ENCODE measurements around the gene NARF. TPM values are rescaled to one million over a fixed set of nuclear protein-coding genes. Genes with fewer than 3 reads are reported as not detected.

The NARF gene
- total and polyA plus RNA-seq, 9 donors, result 29.6 to 52.7 (median 47.5) TPM

DNA sequence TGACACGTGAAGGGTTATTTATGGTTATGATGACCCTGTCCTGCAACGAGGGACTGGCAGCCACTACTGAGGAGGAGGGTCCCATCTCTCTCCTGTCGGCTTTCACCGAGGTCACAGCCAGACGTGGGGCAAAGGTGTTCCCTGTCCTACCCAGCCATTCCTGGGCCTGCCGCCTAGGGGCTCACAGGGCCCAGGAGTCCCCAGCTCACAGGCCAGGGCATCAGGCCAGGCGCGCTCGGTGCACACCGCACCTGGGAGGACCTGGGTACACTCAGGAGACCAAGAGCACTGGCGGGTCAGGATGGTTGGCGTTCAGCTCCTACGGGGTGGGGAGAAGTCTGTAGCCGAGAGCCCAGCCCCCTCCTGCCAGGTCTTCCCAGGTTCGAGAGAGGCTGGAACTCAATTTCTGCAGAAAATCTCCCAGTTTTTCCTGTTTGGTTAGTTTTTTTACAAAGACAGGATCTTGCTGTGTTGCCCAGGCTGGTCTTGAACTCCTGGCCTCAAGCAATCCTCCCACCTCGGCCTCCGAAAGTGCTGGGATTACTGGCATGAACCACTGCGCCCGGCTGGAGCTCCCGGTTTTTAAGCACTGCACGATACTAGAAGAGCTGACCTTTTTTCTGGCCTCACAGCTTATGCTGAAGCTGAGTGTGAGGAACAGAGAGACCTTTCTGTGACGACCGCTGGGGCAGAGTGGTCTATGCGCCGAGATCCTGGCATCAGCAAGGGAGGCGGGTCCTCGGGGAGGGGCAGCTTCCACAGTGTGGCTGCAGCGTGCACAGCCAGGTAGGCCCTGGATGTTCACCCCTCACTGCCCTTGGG lies 15.7 kb upstream of the NARF start:
- no peaks in the 10 kb centered on the region for H3K9me3 ChIP-seq
- H3K27ac ChIP-seq, result no peak overlapping the region
- TF ChIP-seq, protein P1, sequence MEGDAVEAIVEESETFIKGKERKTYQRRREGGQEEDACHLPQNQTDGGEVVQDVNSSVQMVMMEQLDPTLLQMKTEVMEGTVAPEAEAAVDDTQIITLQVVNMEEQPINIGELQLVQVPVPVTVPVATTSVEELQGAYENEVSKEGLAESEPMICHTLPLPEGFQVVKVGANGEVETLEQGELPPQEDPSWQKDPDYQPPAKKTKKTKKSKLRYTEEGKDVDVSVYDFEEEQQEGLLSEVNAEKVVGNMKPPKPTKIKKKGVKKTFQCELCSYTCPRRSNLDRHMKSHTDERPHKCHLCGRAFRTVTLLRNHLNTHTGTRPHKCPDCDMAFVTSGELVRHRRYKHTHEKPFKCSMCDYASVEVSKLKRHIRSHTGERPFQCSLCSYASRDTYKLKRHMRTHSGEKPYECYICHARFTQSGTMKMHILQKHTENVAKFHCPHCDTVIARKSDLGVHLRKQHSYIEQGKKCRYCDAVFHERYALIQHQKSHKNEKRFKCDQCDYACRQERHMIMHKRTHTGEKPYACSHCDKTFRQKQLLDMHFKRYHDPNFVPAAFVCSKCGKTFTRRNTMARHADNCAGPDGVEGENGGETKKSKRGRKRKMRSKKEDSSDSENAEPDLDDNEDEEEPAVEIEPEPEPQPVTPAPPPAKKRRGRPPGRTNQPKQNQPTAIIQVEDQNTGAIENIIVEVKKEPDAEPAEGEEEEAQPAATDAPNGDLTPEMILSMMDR (IDR thresholded peaks at IDR 0.05), result no peak
- no peaks in the 10 kb centered on the region for H3K27me3 ChIP-seq
- intact Hi-C loops (cut with DNase I), result no loop called here
- peaks cover 9% of the 10 kb centered on the region for H3K4me1 ChIP-seq (ENCODE audit: insufficient read depth)
- H3K36me3 ChIP-seq, result no peaks in the 10 kb centered on the region
- no peak for DNase-seq
- 67 to 81% (median 77%) methylated on average over 28 of the region's 28 CpGs for WGBS, 3 donors
- no peak overlapping the region for H3K4me3 ChIP-seq

DNA sequence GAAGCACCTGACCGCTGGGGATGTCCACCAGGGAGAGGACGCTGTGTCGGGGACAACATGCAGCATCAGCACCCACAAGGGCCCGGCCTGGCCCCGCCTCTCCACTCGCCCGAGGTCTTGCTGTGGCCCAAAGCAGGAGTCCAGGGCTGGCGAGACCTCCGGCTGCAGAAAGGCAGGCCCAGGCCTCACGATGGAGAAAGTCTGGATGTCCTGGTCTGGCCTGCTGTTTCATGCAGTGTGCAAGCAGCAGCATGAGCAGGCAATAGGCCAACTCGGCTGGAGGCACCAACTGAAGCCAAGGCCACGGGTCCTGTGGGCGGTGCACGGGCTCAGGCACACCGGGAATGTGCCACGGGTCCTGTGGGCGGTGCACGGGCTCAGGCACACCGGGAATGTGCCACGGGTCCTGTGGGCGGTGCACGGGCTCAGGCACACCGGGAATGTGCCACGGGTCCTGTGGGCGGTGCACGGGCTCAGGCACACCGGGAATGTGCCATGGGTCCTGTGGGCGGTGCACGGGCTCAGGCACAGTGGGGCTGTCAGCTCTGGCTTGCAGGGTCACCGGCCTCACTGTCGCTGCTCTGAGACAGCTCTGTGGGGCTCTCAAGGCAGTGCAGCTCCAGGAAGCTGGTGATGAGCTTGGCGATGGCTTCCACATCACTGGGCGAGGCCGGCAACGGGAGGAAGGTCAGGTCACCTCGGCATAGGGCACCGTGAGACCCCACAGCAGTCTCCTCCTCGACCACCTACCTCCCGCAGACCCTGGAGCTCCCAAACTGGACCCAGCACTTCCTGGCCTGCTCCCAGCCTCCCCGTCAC lies 14.9 kb upstream of the NARF start:
- no peak overlapping the region for H3K27ac ChIP-seq
- 38 to 63% (median 62%) methylated on average over 25 to 35 of the region's 40 CpGs for WGBS, 3 donors
- no peak overlapping the region for H3K4me3 ChIP-seq
- no peaks in the 10 kb centered on the region for H3K36me3 ChIP-seq
- peak; percentile 68 to 89 (median 84) for DNase-seq
- TF ChIP-seq POLR2A (IDR thresholded peaks at IDR 0.05), result no peak
- TF ChIP-seq, protein P1 (IDR thresholded peaks at IDR 0.05), result no peak
- no peak for TF ChIP-seq EP300 (IDR thresholded peaks at IDR 0.05)
- H3K4me1 ChIP-seq (ENCODE audit: insufficient read depth), result peaks cover 9% of the 10 kb centered on the region
- no peaks in the 10 kb centered on the region for H3K9me3 ChIP-seq
- H3K27me3 ChIP-seq, result no peaks in the 10 kb centered on the region
- intact Hi-C loops (cut with DNase I), result no loop called here

DNA sequence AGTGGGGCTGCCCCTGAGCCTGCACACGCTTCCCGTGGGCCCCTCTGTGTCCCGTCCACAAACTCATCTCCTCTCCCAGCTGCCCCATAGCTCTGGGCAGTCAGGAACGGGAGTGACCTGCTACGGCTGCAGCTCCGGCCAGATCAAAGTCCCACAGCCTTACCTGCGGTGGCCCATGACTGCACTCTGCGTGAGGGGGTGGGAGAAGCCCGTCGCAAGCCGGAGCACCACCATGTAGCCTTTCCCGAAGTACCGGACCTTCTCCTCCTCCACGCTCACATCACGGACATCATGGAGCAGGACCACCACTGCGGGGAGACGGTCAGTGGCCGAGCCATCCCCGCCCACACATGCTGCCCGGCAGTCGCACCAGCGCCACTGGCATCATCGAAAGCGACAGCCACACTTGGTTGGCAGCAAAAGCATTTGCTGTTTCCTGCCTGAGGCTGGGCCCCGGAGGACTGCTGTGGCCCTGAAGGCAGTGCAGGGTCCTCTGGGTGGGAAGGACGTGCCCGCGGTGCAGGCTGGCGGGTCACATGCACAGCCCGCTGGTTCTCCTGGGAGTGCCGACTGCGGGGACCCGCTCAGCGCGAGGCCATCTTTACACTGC lies 14.2 kb upstream of the NARF start:
- intact Hi-C loops (cut with DNase I), result no loop called here
- Histone ChIP-seq H3K27ac (no peak overlapping the region), H3K4me1 (ENCODE audit: insufficient read depth) (peaks cover 13% of the 10 kb centered on the region), H3K9me3 (no peaks in the 10 kb centered on the region), H3K36me3 (no peaks in the 10 kb centered on the region), H3K4me3 (no peak overlapping the region), H3K27me3 (no peaks in the 10 kb centered on the region)
- TF ChIP-seq, protein P1 (IDR thresholded peaks at IDR 0.05), result no peak
- no peak for TF ChIP-seq POLR2A (IDR thresholded peaks at IDR 0.05)
- no peak for TF ChIP-seq EP300 (IDR thresholded peaks at IDR 0.05)
- WGBS, 3 donors, result 87 to 91% (median 90%) methylated on average over 35 of the region's 35 CpGs
- no peak for DNase-seq

DNA sequence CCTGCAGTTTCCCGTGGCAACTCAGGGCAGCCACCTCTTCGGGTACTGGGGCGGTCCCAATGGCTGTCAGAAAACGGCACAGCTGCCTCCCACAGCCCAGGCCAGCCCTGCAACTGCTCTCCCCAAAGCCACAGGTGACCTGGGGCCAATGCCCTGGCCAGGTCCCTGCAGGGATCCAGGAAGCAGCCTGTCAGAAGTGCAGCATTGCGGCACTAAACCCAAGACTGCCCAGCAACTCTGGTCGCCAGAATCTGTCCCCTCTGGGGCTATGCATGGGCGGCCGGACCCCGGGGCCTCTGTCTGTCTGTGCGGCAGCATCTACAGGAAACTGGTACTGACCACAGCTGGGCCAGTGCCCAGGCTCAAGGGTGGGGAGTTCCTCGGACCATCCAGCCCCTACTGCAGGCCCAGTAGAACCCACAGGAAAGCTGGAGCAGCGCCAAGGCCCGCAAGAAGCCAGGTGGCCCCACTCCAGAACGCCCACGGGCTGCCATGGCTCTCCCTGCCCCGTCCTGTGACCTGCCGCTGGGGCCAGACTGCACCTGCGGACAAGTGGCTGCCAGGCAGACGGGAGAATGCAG lies 13.5 kb upstream of the NARF start:
- peak in 2 of 5 donors; percentile 64 to 71 for DNase-seq
- H3K9me3 ChIP-seq, result no peaks in the 10 kb centered on the region
- H3K27me3 ChIP-seq, result no peaks in the 10 kb centered on the region
- TF ChIP-seq EP300 (IDR thresholded peaks at IDR 0.05), result no peak
- TF ChIP-seq POLR2A (IDR thresholded peaks at IDR 0.05), result no peak
- H3K4me3 ChIP-seq, result no peak overlapping the region
- no peaks in the 10 kb centered on the region for H3K36me3 ChIP-seq
- intact Hi-C loops (cut with DNase I), result no loop called here
- WGBS, 3 donors, result 45 to 60% (median 47%) methylated on average over 11 to 19 of the region's 19 CpGs
- H3K4me1 ChIP-seq (ENCODE audit: insufficient read depth), result peaks cover 17% of the 10 kb centered on the region
- H3K27ac ChIP-seq, result no peak overlapping the region
